A549 (cell line): ENCODE results near the gene SCN9A. TPM values are rescaled to one million over a fixed set of nuclear protein-coding genes. Genes with fewer than 3 reads are reported as not detected.

Experiments
- ATAC-seq, 2 experiments: fragments of 200-7000 bp in 1 of 2; fragments of >200 bp in 1 of 2; cut with Nextera tagmentation in 1 of 2; cut with Tn5 transposase in 1 of 2; 3 replicates each; pipeline versions ENCODE4 v1.8.0 to v1.9.1; 2018 to 2020; ENCODE audit warnings: mild to moderate bottlenecking in 1 of 2, moderate library complexity in 1 of 2
- CTCF ChIA-PET: fragments of 300-600 bp; sonication (Branson Sonifier 250); formaldehyde crosslinking; extraction: SDS; loops from one replicate; lab custom pipeline; 2021; ENCODE audit warnings: antibody characterized with exemption, inconsistent platforms; lab: Yijun Ruan, JAX
- POLR2A ChIA-PET: fragments of 350-600 bp; formaldehyde crosslinking; extraction: SDS; loops from one replicate; lab custom pipeline; 2021; ENCODE audit warnings: antibody characterized with exemption, inconsistent platforms; lab: Yijun Ruan, JAX
- DNase-seq, 2 experiments: peaks; one replicate each; pipeline versions ENCODE4 v3.0.0 to v3.0.0-alpha.2; 2011 to 2016; ENCODE audit warnings: low read depth in 1 of 2, low spot score in 1 of 2
- FAIRE-seq: peaks from 2 replicates; lab custom pipeline; 2011; peaks lifted over from hg19 to GRCh38; lab: Jason Lieb, UNC
- H3K27ac ChIP-seq, 2 experiments: fragments of >200 bp; sonication (Bioruptor Twin); formaldehyde crosslinking; 3 replicates each; pipeline ENCODE4 v1.5.1; 2016 to 2017
- H3K4me1 ChIP-seq: fragments of >200 bp; sonication (Bioruptor Twin); formaldehyde crosslinking; 3 replicates; pipeline ENCODE4 v1.6.1; 2016
- H3K4me2 ChIP-seq: fragments of >200 bp; sonication (Bioruptor Twin); formaldehyde crosslinking; 3 replicates; pipeline ENCODE4 v1.6.1; 2016
- H3K4me3 ChIP-seq: fragments of >200 bp; sonication (Bioruptor Twin); formaldehyde crosslinking; 3 replicates; pipeline ENCODE4 v1.5.1; 2016
- H3K9me3 ChIP-seq: fragments of >200 bp; sonication (Bioruptor Twin); formaldehyde crosslinking; 3 replicates; pipeline ENCODE4 v1.6.1; 2016
- CEBPB ChIP-seq, 2 experiments: fragments of >200 bp in 1 of 2; sonication (Bioruptor Twin) in 1 of 2; formaldehyde crosslinking in 1 of 2; IDR thresholded peaks; 2 replicates each; pipeline ENCODE4 v1.6.1; 2012 to 2016
- EHMT2 ChIP-seq: fragments of 200-600 bp; sonication (generic); IDR thresholded peaks from 2 replicates; pipeline ENCODE4 v1.6.1; 2016; ENCODE audit warnings: antibody characterized with exemption, low read depth, mild to moderate bottlenecking, moderate library complexity
- FOSL2 ChIP-seq, 2 experiments: fragments of 450-650 bp in 1 of 2; fragments of >200 bp in 1 of 2; sonication (Bioruptor Twin) in 1 of 2; formaldehyde crosslinking; IDR thresholded peaks; 2 replicates each; pipeline versions ENCODE4 v1.5.0 to v1.6.1; 2016 to 2020; ENCODE audit warnings: mild to moderate bottlenecking in 1 of 2, moderate library complexity in 1 of 2
- GATA3 ChIP-seq: IDR thresholded peaks from 2 replicates; pipeline ENCODE4 v1.6.1; 2012; ENCODE audit warnings: borderline replicate concordance
- HDAC2 ChIP-seq: fragments of 200-600 bp; sonication (generic); IDR thresholded peaks from 2 replicates; pipeline ENCODE4 v1.6.1; 2016
- HOXB5 ChIP-seq: fragments of 250-450 bp; sonication (Bioruptor Pico); IDR thresholded peaks from 2 replicates; pipeline ENCODE4 v1.5.0; 2020; ENCODE audit warnings: mild to moderate bottlenecking, moderate library complexity
- JUN ChIP-seq, 2 experiments: fragments of >200 bp; sonication (Bioruptor Twin); formaldehyde crosslinking; IDR thresholded peaks; 2 replicates in 1 of 2; 3 replicates in 1 of 2; pipeline ENCODE4 v1.6.1; 2016 to 2017
- KDM5A ChIP-seq: fragments of 200-600 bp; sonication (generic); IDR thresholded peaks from 2 replicates; pipeline ENCODE4 v1.6.1; 2016; ENCODE audit warnings: antibody characterized with exemption, mild to moderate bottlenecking
- POLR2A ChIP-seq: IDR thresholded peaks from 2 replicates; pipeline ENCODE4 v1.6.1; 2012; ENCODE audit warnings: mild to moderate bottlenecking, low read length
- POLR2AphosphoS2 ChIP-seq: conservative IDR thresholded peaks from 2 replicates; pipeline ENCODE4 v1.6.1; 2012; ENCODE audit warnings: low read length, improper control_type of control experiment, inconsistent platforms
- RARB ChIP-seq: fragments of 250-450 bp; sonication (Bioruptor Pico); IDR thresholded peaks from 2 replicates; pipeline ENCODE4 v1.8.0; 2021; ENCODE audit warnings: mild to moderate bottlenecking, moderate library complexity
- RCOR1 ChIP-seq: fragments of 150-350 bp; IDR thresholded peaks from 2 replicates; pipeline ENCODE4 v1.6.1; 2014; ENCODE audit warnings: antibody characterized with exemption, low read length, low read depth
- SREBF2 ChIP-seq: fragments of 450-650 bp; IDR thresholded peaks from 2 replicates; pipeline ENCODE4 v1.6.1; 2014; ENCODE audit warnings: mild to moderate bottlenecking, moderate library complexity
- TP53 ChIP-seq: fragments of 250-450 bp; sonication (Bioruptor Pico); IDR thresholded peaks from 2 replicates; pipeline ENCODE4 v1.5.0; 2021; ENCODE audit warnings: mild to moderate bottlenecking, moderate library complexity
- WGBS: methylation state at CpG from one replicate; pipeline ENCODE4 v1.1.6; 2017; ENCODE audit errors: missing lambda C conversion rate; 5-methylcytosine and 5-hydroxymethylcytosine counted together
- polyA plus RNA-seq, 4 experiments: library from polyadenylated mRNA; depleted of rRNA in 3 of 4; stranded (reverse); fragments of >200 nt; fragmentation: RNase III in 1 of 4; extraction: RNeasy Plus Mini Kit Qiagen cat#74134 plus additional on column Dnase treatment in 1 of 4; gene quantifications; 2 replicates in 3 of 4; 3 replicates in 1 of 4; pipeline ENCODE4 v1.2.3, GENCODE V29; 2011 to 2017
- TF ChIP-seq, protein P1 (sequence below): fragments of >200 bp; sonication (Bioruptor Twin); formaldehyde crosslinking; IDR thresholded peaks from 3 replicates; pipeline ENCODE4 v1.6.1; 2016
- TF ChIP-seq, protein P2 (sequence below): fragments of >200 bp; sonication (Bioruptor Twin); formaldehyde crosslinking; IDR thresholded peaks from 3 replicates; pipeline ENCODE4 v1.5.1; 2016

Gene SCN9A
- polyA plus RNA-seq, 2 of the 4 experiments (the other 2 are of a cell fraction) = 7.7 to 23.6 TPM

DNA sequence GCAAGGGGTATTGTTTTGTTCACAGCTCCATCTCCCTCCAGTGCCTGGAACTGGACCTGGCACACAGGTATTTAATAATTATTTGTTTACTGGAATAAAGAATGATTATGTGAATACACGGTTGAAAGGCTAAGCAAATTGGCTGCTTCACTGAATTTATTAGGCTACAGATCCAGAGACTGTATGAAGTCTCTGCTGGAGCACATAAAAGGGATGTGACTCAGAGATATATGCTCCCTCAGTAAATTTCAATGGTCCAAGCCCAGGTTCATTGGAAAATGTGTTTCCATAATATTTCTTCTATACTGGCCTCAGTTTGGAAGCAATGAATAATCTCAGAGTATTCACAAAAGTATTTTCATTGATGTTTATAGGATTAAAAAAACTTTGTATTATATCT, 126.4 kb downstream of the SCN9A start:
- Histone ChIP-seq H3K4me1 (no peaks in the 10 kb centered on the region), H3K4me3 (no peak overlapping the region), H3K4me2 (no peak overlapping the region), H3K27ac (no peak overlapping the region), H3K9me3 (no peaks in the 10 kb centered on the region)
- TF ChIP-seq, protein P1, sequence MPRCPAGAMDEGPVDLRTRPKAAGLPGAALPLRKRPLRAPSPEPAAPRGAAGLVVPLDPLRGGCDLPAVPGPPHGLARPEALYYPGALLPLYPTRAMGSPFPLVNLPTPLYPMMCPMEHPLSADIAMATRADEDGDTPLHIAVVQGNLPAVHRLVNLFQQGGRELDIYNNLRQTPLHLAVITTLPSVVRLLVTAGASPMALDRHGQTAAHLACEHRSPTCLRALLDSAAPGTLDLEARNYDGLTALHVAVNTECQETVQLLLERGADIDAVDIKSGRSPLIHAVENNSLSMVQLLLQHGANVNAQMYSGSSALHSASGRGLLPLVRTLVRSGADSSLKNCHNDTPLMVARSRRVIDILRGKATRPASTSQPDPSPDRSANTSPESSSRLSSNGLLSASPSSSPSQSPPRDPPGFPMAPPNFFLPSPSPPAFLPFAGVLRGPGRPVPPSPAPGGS = no peak
- no peak for TF ChIP-seq HDAC2
- no peak for TF ChIP-seq KDM5A
- no peak for TF ChIP-seq TP53
- no peak for TF ChIP-seq CEBPB (IDR thresholded peaks at IDR 0.05)
- no peak for TF ChIP-seq FOSL2 (IDR thresholded peaks at IDR 0.05)
- no peak for TF ChIP-seq FOSL2 (CRISPR knock-in tag; IDR thresholded peaks at IDR 0.05)
- 32% methylated on average over 1 of the region's 1 CpG for WGBS
- ChIA-PET CTCF (no interaction called here), POLR2A (no interaction called here)
- ATAC-seq = no peak
- no peak for DNase-seq
- no peak for FAIRE-seq

DNA sequence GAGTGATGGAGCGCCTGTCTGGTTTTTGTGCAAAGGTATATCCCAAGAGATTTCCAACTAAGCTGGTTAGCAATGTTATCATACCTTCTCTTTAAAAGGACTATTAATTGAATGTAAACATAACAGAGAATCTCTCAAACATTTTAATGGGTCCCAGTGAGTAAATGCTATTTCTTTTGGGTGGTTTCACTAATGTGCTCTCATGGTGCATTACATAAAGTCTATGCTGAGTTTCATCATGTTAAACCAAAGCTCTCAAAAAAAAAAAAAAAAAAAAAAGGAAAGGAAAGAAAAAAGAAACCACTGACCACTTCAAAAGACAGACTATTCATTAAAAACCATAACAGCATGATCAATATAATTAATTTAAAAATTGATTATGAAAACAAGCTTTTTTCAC, 128.8 kb downstream of the SCN9A start:
- FAIRE-seq = no peak
- no peak for ATAC-seq
- ChIA-PET CTCF (no interaction called here), POLR2A (no interaction called here)
- no peak overlapping the region for H3K4me3 ChIP-seq
- H3K27ac ChIP-seq = no peak overlapping the region
- no peak overlapping the region for H3K4me2 ChIP-seq
- no peaks in the 10 kb centered on the region for H3K9me3 ChIP-seq
- H3K4me1 ChIP-seq = no peaks in the 10 kb centered on the region
- 95% methylated on average over 1 of the region's 1 CpG for WGBS
- TF ChIP-seq EHMT2 (no peak), RARB (no peak)
- TF ChIP-seq, protein P1 = no peak
- DNase-seq = no peak

DNA sequence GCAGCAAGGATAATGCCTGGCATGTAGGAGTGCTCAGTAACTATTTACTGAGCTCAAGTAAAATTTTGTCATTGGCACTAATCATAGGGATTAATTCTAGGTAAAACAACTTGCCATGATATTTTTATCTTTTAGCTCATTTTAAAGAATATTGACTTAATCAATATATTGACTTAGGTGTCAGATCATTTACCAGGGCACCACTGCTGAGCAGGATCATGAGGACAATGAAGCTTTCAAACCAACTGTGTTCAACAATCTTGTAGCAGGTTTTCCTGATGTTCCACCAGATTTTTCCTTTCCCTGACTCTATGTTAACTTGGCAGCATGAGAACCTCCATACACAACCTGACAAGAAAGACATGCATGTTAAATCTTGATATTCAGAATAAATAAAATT, 133.4 kb downstream of the SCN9A start:
- Histone ChIP-seq H3K4me3 (no peak overlapping the region), H3K4me2 (no peak overlapping the region), H3K9me3 (no peaks in the 10 kb centered on the region), H3K4me1 (peaks cover 13% of the 10 kb centered on the region; the same call in 2 of the 3 replicates), H3K27ac (no peak overlapping the region)
- no peak for DNase-seq
- CTCF ChIA-PET = no interaction called here
- no peak for FAIRE-seq
- TF ChIP-seq GATA3 (no peak), RCOR1 (no peak), TP53 (no peak), CEBPB (IDR thresholded peaks at IDR 0.05) (no peak), POLR2AphosphoS2 (no peak), SREBF2 (no peak), JUN (IDR thresholded peaks at IDR 0.05) (no peak)
- TF ChIP-seq, protein P2, sequence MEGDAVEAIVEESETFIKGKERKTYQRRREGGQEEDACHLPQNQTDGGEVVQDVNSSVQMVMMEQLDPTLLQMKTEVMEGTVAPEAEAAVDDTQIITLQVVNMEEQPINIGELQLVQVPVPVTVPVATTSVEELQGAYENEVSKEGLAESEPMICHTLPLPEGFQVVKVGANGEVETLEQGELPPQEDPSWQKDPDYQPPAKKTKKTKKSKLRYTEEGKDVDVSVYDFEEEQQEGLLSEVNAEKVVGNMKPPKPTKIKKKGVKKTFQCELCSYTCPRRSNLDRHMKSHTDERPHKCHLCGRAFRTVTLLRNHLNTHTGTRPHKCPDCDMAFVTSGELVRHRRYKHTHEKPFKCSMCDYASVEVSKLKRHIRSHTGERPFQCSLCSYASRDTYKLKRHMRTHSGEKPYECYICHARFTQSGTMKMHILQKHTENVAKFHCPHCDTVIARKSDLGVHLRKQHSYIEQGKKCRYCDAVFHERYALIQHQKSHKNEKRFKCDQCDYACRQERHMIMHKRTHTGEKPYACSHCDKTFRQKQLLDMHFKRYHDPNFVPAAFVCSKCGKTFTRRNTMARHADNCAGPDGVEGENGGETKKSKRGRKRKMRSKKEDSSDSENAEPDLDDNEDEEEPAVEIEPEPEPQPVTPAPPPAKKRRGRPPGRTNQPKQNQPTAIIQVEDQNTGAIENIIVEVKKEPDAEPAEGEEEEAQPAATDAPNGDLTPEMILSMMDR = no peak
- POLR2A ChIA-PET = no interaction called here
- ATAC-seq = no peak

DNA sequence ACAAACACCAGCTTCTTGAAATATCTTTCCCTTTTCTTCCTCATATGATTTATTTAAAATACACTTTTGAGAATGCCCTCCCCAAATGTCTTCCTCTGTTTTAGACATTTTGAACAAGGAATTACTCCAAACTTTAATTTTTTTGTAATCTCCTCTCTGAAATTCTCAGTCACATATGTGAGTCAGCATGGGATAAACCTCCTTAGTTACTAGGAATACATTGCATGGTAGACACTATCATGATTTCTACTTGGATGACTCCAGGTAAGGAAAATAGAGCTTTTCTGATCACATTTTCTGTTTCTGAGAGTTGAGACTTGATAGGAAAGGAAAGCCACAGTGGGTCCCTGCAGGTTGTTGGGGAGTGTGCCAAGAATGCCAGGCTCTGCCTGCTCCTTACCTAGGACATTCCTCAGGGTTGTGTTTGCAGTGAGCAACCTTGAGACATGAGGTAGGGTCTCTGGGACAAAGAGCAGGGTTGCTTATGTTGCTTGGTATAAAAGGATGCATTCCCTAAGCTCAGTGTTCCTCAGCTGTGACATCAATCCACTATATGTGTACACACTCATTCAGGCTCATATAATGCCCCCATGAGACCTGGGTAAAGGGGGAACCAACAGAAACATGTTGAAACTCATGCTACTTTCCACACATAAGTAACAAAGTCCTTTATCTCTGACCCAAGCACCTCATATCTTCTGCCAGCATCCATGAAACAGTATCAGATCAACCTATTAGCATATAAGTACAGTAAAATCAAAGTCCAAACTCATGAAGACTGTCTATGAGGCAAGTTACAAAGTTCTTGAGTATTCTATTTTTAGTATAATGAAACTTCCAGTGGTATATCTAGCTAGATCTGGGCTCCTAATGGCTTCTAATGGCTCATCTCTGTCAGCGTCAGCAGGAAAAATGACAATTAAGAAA, 135.1 kb downstream of the SCN9A start:
- Histone ChIP-seq H3K4me1 (peaks cover 13% of the 10 kb centered on the region; the same call in 2 of the 3 replicates), H3K4me2 (no peak overlapping the region)
- no peak for DNase-seq

More for the DNA sequence above, 135.1 kb downstream of the SCN9A start:
- WGBS = 90% methylated on average over 1 of the region's 1 CpG
- CTCF ChIA-PET = no interaction called here
- POLR2A ChIA-PET = no interaction called here
- FAIRE-seq = no peak
- Histone ChIP-seq H3K4me3 (no peak overlapping the region), H3K9me3 (no peaks in the 10 kb centered on the region), H3K27ac (no peak overlapping the region)
- no peak for TF ChIP-seq TP53
- TF ChIP-seq POLR2A = no peak
- no peak for TF ChIP-seq HOXB5 (CRISPR knock-in tag)
- no peak; a peak in 1 of 6 replicates for ATAC-seq
